ENCODE results near the gene DLEC1.
"Not testable (repeated sequence)": the region's sequence is repeated elsewhere in the genome, so short reads cannot be mapped to it uniquely, and the experiment has no call there.

DLEC1 gene

GRCh38 chr3:38148311-38148882 lies 109.4 kb downstream of the DLEC1 start:
- no peak overlapping the region for H3K4me3 ChIP-seq (ENCODE audit: low read length)
- no peak for TF ChIP-seq ZNF274 (IDR thresholded peaks at IDR 0.05; ENCODE audit: low read depth, low read length)

- H3K4me3 ChIP-seq (ENCODE audit: low read length): no peak overlapping the region
- no peak for TF ChIP-seq ZNF274 (IDR thresholded peaks at IDR 0.05; ENCODE audit: low read depth, low read length)
Observed at GRCh38 chr3:38149708-38150107, 110.7 kb downstream of the DLEC1 start.

GRCh38 chr3:38150780-38151528 lies 111.9 kb downstream of the DLEC1 start:
- H3K4me3 ChIP-seq (ENCODE audit: low read length): no peak overlapping the region
- no peak for TF ChIP-seq ZNF274 (IDR thresholded peaks at IDR 0.05; ENCODE audit: low read depth, low read length)

DNA sequence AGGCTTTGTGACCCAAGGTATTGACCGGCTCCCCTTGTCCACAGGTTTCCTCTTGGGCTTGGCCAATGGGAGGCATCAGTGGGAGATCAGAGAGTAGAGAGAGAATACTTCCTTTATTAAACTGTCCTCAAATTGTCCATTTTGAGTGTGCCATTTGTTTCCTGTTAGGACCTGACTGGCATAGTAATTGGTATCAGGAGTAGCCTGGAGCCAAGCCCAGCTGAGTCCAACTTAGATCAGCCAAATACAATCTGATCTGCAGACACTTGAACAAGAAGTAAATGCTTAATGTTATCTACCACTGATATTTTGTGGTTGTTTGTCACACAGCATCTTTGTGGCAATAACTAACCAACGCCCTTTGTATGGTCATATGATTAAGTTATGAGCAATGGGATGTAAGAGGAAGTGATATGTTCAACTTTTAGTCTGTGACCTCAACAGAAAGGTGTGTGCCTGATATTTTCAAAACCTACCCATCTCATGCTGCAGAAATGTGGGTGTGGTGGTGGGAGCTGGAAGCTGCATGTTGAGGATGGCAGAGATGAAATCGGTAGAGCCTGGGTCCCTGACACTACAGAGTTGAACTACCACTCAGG lies 112.8 kb downstream of the DLEC1 start:
- no peak overlapping the region for H3K4me3 ChIP-seq (ENCODE audit: low read length)
- TF ChIP-seq ZNF274 (IDR thresholded peaks at IDR 0.05; ENCODE audit: low read depth, low read length): no peak

DNA sequence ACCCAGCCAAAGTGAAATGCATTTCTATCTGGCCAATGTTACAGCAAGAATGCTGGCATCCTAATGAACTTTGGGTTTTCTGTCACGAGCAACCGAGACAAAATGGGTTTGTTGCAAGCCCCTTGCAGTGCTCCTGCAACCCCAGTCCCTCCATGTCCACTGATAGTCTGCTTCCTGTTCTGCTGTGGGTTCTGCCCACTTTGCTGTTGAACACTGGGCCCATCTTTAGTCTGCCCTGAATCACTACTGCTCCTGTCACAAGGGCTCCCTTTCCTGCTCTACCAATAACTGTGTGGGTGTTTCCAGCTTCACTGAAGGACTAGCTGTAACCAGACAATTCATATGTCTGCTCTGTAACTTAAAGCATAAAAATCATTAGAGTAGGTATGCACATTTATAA lies 113.6 kb downstream of the DLEC1 start:
- TF ChIP-seq ZNF274 (IDR thresholded peaks at IDR 0.05; ENCODE audit: low read depth, low read length): no peak
- H3K4me3 ChIP-seq (ENCODE audit: low read length): no peak overlapping the region

DNA sequence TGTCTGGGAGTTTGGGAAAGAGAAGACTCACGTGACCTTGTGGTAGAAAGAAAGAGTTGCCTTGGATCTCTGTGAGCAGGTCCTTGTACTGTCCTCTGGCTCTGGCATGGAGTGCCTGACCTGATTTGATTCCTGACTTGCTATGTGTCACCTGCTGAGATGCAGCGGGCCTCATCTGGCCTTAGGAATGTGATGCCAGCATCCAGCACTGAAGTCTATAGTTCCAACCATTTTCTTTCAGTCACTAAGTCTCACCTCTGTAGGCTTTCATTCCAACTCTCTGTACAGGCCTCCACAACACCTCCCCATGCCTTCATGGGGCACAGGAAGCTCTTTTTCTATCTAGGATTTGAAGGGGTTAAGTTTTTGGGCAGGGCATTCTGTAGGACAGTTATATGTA lies 114.2 kb downstream of the DLEC1 start:
- no peak for TF ChIP-seq ZNF274 (IDR thresholded peaks at IDR 0.05; ENCODE audit: low read depth, low read length)
- no peak overlapping the region for H3K4me3 ChIP-seq (ENCODE audit: low read length)

DNA sequence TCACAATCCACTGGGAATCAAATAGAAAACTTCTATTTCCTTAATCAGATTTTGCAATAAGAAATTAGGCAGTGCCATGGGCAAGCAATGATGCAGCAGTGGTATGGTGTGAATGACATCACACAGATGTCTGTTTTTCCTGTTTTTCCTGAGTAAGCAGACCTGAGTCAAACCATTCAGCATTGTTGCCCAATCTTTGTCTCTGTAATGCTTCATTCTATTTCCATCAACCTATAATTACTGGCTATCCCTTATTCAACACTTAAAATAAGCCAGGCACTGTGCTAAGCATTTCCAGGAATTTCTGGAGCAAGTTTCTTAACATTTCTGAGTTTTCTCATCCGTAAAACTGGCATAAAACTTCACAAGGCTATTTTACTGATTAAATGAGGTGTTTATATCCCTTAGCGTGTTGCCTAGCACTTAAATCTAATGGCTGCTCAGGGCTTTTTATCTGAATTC lies 115.1 kb downstream of the DLEC1 start:
- H3K4me3 ChIP-seq (ENCODE audit: low read length): no peak overlapping the region
- no peak for TF ChIP-seq ZNF274 (IDR thresholded peaks at IDR 0.05; ENCODE audit: low read depth, low read length)

DNA sequence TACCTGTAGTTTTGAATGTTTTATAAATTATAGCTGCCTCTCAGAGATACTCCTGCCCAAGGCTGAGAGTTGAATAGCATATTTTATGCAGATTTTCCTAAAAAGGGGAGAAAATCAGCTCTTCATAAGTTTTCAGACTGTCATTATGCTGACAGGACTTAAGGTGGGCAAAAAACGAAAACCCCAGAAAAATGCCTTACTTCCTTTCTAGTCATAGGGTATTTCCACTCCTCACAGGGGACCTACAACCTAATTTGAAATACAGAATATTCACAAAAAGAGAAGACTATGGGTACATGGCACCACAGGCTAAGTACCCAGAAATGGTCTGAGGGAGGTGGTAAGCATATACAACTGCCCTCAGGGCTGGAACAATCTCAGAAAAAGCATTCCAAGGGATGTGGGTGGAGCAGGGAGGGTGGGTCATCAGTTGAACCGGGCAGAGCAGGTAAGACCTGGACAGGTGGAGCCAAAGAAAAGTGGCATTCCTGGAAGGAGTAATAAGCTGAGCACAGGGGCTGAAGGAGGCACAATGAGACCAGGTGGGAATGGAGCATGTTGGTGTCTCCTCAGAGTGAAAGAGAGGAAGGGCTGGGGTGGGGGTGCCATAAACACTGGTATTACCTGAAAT lies 115.7 kb downstream of the DLEC1 start:
- no peak overlapping the region for H3K4me3 ChIP-seq (ENCODE audit: low read length)
- TF ChIP-seq ZNF274 (IDR thresholded peaks at IDR 0.05; ENCODE audit: low read depth, low read length): no peak

DNA sequence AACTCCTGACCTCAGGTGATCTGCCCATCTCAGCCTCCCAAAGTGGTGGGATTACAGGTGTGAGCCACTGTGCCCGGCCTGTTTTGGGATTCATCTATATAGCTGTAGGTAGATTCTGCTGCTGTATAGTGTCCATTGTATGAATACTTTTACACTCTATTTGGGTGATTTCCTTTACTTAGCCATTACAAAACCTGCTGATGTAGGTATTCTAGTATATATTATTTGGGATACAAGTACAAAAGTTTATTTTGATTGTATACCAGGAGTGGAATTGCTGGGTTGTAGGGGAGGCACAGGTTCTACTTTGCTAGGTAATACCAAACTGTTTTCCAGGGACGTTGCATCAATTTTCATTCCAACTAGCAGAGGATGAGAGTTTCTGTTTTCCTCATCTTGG lies 116.8 kb downstream of the DLEC1 start:
- H3K4me3 ChIP-seq (ENCODE audit: low read length): no peak overlapping the region
- TF ChIP-seq ZNF274 (IDR thresholded peaks at IDR 0.05; ENCODE audit: low read depth, low read length): no peak

DNA sequence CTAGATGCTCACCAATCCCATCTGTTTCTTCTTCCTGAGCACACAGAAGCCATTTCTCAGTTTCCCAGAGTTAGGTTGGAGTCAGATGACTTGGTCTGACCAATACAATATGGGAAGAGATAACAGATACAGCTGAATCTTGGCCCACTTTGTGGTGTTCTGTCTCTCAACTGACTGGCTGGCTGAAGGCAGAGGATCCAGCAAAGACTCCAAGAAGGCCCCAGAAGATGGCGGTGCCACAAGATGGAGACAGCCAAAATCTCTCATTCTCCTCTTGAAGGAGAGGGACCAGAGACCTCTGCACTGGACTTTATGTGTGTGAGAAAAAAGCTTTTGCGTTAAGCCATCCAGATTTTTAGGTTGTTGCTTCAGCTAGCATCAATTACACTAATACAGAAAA lies 118.1 kb downstream of the DLEC1 start:
- H3K4me3 ChIP-seq (ENCODE audit: low read length): no peak overlapping the region
- no peak for TF ChIP-seq ZNF274 (IDR thresholded peaks at IDR 0.05; ENCODE audit: low read depth, low read length)

DNA sequence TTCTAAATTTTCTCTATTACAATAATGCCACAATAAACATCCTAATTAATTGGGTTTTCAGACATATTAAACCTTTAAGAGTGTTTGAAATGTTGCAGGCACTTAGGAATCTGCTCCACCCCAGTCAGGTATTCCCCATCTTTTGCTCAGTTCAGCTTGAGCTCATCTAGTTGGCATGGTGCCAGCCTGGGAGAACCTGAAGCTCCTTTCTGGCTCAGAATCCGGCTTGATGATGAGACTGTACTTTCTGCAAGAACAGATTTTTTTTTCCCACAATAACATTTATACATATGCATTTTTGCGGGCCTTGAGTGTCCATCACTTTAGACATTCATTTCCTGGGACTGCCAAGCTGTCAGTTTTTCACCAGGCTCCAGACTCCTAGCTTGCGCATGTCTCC lies 118.6 kb downstream of the DLEC1 start:
- TF ChIP-seq ZNF274 (IDR thresholded peaks at IDR 0.05; ENCODE audit: low read depth, low read length): no peak
- no peak overlapping the region for H3K4me3 ChIP-seq (ENCODE audit: low read length)

- no peak overlapping the region for H3K4me3 ChIP-seq (ENCODE audit: low read length)
- no peak for TF ChIP-seq ZNF274 (IDR thresholded peaks at IDR 0.05; ENCODE audit: low read depth, low read length)
Observed at GRCh38 chr3:38158472-38158871, 119.5 kb downstream of the DLEC1 start.

DNA sequence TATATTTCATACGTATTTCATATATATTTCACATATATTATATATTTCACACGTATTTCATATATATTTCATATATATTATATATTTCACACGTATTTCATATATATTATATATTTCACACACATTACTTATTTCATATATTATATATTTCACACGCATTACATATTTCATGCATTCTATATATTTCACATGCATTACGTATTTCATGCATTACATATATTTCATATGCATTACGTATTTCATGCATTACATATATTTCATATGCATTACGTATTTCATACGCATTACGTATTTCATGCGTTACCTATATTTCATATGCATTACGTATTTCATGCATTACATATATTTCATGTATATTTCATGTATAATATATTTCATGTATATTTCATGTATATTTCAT lies 121.7 kb downstream of the DLEC1 start:
- H3K4me3 ChIP-seq (ENCODE audit: low read length): not testable (repeated sequence)

DNA sequence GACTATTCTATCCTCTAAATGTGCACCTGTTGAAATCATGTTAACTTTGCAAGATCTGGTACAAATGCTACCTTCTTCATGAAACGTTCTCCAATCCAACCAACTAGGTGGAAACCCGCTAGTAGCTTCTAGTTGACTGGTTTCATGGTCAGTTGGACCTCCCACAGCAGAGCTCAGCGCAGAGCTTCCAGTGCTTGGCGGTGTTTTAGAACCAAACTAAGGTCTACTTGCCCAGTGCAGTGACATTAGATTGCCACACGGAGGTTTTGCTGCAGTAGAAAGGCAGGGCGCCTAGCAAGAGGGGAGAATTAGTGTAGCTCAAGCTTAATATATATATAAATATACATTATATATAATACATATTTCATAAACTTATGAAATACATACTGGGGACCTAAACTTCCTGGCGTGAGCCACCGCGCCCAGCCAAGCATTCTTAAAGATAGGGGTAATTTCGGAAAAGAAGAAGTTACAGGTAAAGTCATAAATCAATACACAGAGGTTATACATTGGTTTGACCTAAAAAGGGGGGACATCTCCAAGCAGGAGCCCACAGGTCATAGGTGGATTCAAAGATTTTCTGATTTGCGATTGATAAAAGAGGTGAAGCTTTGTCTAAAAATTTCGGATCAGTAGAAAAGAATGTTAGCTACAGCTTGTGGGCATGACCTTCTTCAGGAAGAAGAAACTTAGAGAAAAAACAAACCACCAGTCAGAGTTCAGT lies 124.3 kb downstream of the DLEC1 start:
- no peak for TF ChIP-seq ZNF274 (IDR thresholded peaks at IDR 0.05; ENCODE audit: low read depth, low read length)
- no peak overlapping the region for H3K4me3 ChIP-seq (ENCODE audit: low read length)

Measured in GM08714 (cell line).